GM18499 (cell line): ENCODE measurements around the gene AP4B1.
"Not testable (repeated sequence)": the region's sequence is repeated elsewhere in the genome, so short reads cannot be mapped to it uniquely, and the experiment has no call there.

Experiments used
- ATAC-seq: cut with Tn5 transposase; IDR thresholded peaks from one replicate; pipeline ENCODE4 v1.9.1; 2021; ENCODE audit warnings: moderate number of reproducible peaks; ENCODE audit not compliant: insufficient read depth, unreplicated experiment

Gene AP4B1

DNA sequence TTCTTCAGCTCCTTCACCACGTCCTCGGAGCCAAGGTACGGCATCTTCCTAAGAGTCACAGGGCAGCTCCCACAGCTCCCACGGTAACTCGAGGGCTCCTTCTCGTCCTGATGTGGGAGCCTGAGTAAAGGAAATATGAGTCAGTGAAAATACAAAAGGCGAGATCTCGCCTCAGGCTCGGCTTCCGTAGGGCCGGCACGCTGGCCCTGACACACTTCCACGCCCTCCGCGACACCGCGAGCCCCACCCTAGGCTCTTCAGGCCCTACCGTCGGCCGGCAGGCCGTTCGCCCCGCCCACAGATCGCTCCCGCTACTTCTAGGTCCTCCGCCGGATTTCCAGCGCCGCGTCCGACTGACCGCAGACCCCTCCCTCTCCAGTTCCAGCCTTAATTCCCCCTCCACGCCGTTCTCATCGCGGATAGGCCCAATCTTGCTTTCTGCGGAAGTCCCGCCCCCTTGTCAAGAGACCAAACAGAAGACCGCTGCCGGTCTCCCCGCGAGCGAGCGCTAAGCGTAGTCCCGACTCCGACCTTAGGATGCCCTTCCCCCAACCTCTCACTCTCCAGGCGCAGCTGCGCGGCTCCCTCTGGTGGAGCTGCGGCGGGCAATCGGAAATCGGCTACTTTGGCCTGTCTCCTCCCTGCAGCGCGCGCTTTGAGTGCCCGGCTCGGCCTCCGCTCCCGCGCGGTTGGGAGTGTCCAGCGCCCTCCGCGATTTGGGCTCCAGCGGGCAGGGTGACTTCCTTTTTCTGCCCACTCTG, at the start of gene AP4B1, which contains the start of gene DCLRE1B:
Gene AP4B1 (minus strand): TSS at position 126 of the 761 bp plus-strand sequence. CDS start 82 bp downstream, at position 44.
Gene DCLRE1B (plus strand): TSS at position 653 of the 761 bp plus-strand sequence. CDS start 261 bp downstream, outside the sequence.
- ATAC-seq: peak; percentile 83

DNA sequence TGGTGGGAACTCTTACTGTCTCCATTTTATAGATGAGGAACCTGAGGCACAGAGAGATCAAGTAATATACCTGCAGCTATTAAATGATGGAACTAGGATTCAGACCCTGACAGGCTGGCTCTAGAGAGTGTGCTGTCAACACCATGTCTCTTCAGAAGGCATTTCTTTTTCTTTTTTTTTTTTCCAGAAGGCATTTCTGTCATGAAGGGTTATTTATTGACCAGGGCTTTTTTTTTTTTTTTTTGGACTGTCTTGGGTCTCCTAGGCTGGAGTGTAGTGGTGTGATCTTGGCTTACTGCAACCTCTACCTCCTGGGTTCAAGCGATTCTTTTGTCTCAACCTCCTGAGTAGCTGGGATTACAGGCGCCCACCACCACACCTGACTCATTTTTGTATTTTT, 47.1 kb upstream of the AP4B1 start:
- ATAC-seq: no peak

DNA sequence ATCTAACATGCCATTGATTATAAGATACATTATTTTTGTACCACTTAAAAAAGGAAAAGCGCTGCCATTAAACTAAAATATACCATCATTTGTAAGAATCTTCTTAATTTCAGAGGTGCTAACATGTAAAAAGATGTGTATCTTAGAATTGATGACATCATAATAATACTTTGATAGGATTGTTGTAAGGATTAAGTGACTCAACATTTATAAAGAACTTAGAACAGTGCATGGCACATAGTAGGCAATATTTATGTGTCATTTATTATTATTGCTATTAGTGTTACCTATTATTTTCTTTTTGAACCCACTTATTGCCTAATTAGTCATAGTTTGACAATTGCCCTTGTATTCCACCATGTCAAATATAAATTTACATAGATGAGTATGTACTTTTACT, 46.3 kb upstream of the AP4B1 start:
- no peak for ATAC-seq

DNA sequence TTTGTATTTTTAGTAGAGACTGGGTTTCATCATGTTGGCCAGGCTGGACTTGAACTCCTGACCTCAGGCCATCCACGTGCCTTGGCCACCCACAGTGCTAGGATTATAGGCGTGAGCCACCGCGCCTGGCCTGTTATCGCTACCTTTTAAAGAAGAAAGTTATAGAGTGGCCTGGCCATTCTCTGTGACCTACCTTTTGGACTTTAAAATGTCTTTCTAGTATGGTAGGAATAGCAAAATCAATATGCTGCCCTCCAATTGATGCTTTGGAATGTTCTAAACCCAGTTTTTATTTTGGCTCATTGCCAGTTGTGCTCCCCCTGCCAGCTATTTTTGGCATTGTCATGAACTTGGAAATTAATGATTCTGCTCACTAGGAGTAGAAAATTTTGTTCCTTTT, 44.4 kb upstream of the AP4B1 start:
- no peak for ATAC-seq

DNA sequence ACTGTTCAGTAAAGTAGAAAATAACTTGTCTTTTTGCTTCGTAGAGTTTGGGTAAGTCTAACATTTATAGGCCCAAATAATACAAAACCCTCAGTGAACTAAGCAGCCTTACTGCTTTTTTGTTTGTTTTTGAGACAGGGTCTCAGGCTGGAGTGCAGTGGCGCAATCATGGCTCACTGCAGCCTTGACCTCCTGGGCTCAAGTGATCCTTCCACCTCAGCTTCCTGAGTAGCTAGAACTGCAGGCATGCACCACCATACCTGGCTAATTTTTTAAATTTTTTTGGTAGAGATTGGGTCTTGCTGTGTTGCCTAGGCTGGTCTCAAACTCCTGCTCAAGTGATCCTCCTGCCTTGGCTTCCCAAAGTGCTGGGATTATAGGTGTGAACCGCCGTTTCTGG, 43.6 kb upstream of the AP4B1 start:
- ATAC-seq: not testable (repeated sequence)

DNA sequence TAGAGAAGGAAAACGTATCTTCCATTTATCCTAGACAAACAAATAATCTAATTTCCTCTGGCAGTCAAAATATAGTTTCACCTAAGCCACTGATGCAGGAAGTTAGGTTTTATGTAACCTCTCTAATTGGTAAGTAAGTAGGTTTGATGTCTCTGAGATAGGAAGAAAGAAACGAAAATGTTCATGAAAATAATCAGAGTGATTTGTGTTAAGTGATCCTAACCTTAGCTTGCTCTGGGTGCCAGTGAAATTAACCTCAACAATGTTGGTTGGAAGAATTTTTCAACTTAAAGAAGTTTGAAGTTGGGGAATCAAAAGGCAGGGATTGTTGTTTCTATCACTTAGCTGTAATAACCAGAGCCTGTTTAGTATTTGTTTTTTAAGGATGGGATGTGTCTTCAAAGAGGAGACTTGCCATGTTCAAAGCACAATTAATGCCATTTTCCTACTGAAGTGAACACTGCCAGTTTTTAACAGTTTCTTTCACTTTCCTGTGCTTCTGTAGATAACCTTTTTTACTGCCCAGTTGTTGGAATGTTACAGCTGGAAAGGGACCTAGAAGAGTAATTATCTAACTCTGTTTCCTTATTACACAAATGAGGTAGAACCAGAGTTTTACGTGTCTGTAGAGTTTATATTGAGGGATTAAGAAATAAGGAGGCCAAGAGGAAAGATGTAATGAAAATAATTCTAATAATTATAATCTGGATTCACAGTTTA, 42.9 kb upstream of the AP4B1 start:
- ATAC-seq: no peak

DNA sequence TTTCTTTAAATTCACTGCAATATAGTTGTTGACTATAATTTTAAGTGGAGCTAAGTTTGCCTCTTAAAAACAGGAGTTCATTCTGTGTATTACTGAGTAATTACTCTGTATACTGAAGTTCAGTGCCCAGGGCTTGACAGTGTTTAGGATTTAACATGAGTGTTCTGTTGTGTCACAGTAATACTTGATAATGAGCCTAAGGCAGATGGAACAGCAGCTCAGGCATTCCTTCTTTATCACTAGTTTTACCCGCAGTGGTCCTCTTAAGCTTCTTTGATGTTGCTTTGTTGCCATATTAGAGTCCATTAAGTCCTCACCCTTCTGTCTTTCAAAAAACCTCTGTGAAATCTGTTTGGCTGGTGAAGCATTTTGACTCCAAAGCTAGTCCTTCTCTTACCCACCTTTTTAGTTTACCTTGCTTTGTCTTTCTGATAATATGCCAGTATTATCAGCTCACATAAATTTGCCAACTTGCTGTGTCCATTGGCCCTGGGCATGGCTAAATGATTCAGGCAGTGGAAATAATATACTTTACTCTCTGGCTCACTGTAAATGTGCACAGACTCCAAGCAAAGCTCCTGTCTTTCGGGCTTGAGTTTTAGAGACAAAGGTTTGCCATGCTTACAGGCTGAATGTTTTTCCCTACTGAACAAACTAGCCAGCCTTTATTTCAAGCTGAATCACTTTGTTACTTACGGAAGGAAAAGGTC, 42.2 kb upstream of the AP4B1 start:
- no peak for ATAC-seq

DNA sequence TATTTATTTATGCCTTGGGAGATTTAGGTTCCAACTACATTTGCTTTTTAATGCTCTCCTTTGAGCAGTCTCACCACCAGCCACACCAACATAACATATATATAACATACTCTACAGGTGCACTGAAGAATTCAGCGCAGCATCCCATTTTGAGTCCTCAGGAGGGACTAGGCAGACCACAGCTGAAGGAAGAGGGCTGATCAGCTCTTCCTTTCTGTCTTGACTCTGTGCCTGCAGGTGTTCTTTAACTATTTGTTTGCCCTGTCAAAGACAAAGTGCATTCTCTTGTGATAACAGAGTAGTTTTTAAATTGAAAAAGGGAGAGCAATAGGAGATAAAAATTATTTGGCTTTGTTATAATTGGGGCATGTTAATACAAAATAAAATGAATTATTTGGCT, 41.5 kb upstream of the AP4B1 start:
- no peak for ATAC-seq

DNA sequence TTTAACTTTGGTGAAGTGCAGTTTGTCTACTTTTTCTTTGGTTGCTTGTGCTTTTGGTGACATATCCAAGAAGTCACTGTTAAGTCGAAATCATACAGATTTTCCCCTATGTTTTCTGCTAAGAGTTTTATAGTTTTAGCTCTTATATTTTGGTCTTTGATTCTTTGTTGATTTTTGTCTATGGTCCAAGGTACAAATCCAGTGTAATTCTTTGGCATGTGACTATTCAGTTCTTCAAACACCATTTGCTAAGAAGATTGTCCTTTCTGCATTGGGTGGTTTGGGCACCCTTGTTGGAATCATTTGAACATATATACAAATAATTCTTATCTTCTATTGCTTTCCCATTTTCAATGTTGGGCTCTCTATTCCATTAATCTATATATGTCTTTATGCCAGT, 40.7 kb upstream of the AP4B1 start:
- ATAC-seq: no peak

DNA sequence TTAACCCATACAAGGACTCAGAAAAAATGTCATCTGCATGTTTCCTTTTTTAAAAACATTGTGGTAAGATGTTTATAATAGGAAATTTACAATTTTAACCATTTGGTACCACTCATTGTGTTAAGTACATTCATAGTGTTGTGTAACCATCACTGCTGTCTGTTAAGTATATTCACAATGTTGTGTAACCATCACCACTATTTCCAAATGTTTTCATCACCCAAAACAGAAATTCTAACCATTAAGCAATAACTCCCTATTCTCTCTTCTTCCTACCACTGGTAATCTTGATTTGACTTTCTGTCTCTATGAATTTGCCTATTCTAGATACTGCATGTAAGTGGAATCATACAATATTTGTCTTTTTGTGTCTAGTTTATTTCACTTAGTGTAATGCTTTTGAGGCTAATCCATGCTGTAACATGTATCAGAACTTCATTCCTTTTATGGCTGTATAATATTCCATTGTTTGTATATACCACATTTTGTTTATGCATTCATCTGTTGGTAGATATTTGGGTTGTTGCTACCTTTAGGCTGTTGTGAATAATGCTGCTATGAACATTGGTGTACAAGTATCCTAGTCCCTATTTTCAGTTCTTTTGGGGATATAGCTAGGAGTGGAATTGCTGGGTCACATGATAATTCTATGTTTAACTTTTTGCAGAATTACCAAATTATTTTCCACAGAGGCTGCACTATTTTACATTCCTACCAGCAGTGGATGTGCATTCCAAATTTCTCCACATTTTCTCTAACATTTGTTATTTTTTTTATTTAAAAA, 38.6 kb upstream of the AP4B1 start:
- ATAC-seq: no peak

DNA sequence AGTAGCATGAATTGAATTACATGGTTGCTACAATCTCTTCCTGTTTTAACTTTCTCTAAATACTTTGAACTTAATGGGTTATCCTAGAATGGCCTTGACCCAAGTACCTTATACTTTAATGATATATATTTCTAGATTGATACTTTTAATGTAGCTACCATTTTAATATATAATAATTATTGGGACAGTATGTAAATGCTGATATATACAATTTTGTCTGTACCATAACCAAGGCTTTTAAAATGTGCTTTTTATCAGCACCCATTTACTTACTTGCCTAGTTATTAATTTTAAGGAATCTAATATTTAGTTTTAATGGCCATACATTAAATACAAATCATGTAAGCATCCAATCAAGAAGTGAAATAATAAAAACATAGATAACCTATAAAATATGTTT, 37.9 kb upstream of the AP4B1 start:
- ATAC-seq: no peak

DNA sequence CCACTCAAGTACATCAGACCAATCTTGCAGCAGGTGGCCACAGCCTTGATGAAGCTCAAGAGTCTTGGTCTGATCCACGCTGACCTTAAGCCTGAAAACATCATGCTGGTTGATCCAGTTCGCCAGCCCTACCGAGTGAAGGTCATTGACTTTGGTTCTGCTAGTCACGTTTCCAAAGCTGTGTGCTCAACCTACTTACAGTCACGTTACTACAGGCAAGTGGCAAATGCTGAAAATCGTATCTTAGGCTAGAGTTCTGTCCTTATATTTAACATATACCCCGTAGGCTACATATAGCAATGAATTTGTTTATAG, 36.6 kb upstream of the AP4B1 start:
- ATAC-seq: no peak

DNA sequence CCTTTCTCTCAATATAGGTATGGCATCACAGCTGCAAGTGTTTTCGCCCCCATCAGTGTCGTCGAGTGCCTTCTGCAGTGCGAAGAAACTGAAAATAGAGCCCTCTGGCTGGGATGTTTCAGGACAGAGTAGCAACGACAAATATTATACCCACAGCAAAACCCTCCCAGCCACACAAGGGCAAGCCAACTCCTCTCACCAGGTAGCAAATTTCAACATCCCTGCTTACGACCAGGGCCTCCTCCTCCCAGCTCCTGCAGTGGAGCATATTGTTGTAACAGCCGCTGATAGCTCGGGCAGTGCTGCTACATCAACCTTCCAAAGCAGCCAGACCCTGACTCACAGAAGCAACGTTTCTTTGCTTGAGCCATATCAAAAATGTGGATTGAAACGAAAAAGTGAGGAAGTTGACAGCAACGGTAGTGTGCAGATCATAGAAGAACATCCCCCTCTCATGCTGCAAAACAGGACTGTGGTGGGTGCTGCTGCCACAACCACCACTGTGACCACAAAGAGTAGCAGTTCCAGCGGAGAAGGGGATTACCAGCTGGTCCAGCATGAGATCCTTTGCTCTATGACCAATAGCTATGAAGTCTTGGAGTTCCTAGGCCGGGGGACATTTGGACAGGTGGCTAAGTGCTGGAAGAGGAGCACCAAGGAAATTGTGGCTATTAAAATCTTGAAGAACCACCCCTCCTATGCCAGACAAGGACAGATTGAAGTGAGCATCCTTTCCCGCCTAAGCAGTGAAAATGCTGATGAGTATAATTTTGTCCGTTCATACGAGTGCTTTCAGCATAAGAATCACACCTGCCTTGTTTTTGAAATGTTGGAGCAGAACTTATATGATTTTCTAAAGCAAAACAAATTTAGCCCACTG, 36.0 kb upstream of the AP4B1 start:
- ATAC-seq: no peak

DNA sequence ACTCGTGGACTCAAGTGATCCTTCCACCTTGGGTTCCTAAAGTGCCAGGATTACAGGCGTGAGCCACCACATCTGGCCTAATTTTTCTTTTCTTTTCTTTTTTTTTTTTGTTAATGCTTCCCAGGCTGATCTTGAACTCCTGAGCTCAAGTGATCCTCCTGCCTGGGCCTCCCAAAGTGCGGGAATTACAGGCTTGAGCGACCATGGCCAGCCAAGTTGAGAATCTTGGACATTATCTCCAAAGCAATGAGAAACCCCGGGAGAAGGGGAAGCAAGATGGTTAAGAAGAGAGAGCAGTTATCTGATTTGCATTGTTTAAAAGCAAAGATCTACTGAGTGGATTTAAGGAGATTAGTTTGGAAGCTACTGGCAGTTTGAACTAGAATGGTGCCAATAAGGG, 33.6 kb upstream of the AP4B1 start:
- no peak for ATAC-seq

DNA sequence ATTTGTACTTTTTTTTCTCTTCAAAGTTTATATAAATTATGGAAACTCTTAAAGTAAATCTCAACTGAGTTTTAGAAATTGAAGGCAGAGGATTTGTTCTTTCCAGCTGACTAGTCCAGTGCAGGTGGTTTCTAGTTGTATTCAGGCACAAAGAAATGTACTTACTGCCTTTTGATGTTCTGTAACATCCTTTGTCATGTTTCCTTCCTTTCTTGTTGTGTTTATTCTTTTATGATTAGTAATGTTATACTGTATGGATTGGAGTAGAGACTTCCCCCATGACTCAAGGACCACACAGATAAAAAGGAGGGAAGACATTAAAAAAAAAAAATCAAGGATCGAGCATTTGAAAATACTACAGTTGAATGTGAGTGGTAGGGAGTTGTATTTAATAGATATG, 32.5 kb upstream of the AP4B1 start:
- ATAC-seq: no peak

DNA sequence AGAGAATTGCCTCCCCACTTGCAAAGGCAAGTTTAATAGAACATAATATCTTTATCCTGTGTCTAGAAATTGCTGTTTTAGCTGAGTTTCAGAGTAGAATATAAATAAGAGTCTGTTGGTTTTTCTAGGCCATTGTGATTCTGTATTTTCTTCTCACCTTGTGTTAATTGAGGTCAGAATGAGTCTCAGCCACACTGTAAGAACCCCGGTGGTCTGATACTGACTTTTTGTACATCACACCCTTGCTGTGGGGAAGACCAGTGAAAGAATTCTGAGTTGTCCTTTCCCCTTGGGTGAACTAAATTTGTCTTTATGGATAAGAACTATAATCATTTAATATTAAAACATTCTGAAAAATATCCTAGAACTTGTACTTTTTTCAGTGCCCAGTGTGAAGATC, 31.4 kb upstream of the AP4B1 start:
- no peak for ATAC-seq

DNA sequence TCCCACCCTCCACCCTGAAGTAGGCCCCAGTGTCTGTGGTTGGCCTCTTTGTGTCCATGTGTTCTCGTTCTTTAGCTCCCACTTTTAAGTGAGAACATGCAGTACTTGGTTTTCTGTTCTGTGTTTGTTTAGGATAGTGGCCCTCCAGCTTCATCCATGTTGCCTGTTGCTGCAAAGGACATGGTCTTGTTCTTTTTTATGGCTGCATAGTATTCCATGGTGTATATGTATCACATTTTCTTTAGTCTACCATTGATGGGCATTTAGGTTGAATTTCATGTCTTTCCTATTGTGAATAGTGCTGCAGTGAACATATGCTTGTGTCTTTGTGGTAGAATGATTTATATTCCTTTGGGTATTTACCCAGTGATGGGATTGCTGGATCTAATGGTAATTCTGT, 30.6 kb upstream of the AP4B1 start:
- ATAC-seq: no peak

DNA sequence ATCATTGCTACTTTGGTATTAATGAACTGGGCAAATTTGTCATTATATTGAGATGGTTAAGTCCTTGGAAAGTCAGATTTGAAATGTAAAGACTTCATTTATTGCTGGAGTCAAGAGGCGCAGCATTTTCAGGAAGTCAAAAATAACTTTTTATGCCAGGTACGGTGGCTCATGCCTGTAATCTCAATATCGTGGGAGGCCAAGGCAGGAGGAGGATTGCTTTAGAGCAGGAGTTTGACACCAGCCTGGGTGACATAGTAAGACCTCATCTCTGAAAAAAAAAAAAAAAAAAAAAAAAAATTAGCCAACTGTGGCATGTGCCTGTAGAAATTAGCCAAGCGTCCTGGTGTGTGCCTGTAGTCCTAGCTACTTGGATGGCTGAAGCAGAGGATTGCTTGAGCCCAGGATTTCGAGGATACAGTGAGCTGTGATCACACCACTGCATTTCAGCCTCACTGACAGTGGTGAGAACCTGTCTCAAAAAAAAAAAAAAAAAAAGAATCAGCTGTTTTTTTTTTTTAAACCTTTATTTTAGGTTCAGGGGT, 30.0 kb upstream of the AP4B1 start:
- ATAC-seq: no peak

DNA sequence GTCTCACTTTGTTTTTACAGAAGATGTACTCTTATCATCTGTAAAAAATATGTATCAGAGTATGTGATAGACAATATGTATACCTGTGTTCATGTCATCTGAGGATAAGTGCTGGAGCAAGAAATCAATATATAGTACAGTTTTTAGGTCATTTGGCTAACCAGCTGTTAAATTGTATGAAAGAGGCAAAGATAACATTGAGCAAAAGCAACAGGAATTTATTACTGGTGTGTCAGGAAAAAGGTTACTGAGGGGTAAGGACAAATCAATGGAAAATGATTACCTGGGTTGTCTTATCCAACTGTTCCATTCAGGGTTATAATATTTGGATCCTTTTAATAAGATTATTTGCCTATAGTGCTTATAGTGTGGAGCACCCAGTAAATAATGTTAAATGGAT, 29.4 kb upstream of the AP4B1 start:
- ATAC-seq: no peak
